ENCODE results near the gene EEF1AKMT1. TPM values are rescaled to one million over a fixed set of nuclear protein-coding genes. Genes with fewer than 3 reads are reported as not detected.
A peak's percentile ranks its signal among the peaks of the same experiment; 100 is the strongest.

EEF1AKMT1 gene
- total RNA-seq, 4 donors from 2014 or later: 7.5 to 15.2 (median 10.3) TPM

DNA sequence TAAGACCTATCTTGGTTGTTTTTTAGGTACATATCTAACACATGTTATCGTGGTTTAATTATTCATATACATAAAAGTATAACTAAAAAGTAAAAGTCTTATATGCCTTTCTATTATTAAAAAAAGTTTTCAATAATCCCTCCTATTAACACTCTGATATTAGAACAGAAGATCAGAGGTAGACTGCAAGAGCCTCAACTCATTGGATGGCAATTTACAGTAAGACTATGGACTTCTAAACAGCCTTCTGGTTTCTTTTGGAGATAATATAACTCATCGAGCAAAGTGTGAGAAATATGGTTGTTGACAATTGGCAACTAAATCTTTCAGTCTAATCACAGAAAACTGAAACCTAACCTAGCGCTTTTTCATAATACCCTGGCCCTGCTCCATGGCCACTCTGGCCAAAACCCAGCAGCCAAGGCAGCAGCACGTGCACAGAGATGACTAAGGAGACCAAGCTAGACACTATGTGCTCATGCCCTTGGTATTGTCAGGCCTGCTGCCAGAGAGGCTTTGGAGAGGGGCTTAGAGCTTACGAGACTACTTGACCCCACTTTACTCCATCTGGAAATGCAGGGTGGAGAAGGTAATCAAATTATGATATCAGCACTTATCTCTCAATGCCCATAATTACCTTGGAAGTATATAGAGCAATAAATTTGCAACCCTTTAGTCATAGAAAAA, 40.6 kb upstream of the EEF1AKMT1 start:
- Histone ChIP-seq H3K4me1 (peaks cover 17 to 21% of the 10 kb centered on the region in 2 donors), H3K4me3 (replicated peaks in 1 of 3) (no peak overlapping the region)

DNA sequence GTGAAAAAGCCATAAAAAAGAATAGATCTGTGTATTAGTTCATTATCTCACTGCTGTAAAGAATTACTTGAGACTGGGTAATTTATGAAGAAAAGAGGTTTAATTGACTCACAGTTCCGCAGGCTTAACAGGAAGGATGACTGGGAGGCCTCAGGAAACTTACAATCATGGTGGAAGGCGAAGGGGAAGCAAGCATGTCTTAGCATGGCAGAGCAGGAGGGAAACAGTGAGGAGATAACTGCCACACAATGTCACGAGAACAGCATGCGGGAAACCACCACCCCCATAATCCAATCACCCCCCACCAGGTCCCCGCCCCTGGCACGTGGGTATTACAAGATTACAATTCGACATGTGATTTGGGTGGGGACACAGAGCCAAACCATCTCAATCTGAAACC, 39.1 kb upstream of the EEF1AKMT1 start:
- WGBS, 2 donors: 92% methylated on average over 7 of the region's 7 CpGs
- TF ChIP-seq, protein P1, sequence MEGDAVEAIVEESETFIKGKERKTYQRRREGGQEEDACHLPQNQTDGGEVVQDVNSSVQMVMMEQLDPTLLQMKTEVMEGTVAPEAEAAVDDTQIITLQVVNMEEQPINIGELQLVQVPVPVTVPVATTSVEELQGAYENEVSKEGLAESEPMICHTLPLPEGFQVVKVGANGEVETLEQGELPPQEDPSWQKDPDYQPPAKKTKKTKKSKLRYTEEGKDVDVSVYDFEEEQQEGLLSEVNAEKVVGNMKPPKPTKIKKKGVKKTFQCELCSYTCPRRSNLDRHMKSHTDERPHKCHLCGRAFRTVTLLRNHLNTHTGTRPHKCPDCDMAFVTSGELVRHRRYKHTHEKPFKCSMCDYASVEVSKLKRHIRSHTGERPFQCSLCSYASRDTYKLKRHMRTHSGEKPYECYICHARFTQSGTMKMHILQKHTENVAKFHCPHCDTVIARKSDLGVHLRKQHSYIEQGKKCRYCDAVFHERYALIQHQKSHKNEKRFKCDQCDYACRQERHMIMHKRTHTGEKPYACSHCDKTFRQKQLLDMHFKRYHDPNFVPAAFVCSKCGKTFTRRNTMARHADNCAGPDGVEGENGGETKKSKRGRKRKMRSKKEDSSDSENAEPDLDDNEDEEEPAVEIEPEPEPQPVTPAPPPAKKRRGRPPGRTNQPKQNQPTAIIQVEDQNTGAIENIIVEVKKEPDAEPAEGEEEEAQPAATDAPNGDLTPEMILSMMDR (IDR thresholded peaks at IDR 0.05): no peak
- TF ChIP-seq POLR2A (IDR thresholded peaks at IDR 0.05): no peak
- Histone ChIP-seq H3K27ac (peak overlapping the region in 1 of 3 donors; percentile 59), H3K4me1 (peaks cover 17 to 21% of the 10 kb centered on the region in 2 donors), H3K27me3 (no peaks in the 10 kb centered on the region), H3K36me3 (peaks cover 6 to 9% of the 10 kb centered on the region in 2 donors), H3K4me3 (replicated peaks in 1 of 3) (no peak overlapping the region), H3K9me3 (no peaks in the 10 kb centered on the region)
- DNase-seq: no peak
- intact Hi-C loops (cut with DNase I): no loop called here

More for the DNA sequence above, 40.6 kb upstream of the EEF1AKMT1 start:
- Histone ChIP-seq H3K27me3 (no peaks in the 10 kb centered on the region), H3K9me3 (no peaks in the 10 kb centered on the region), H3K36me3 (no peaks in the 10 kb centered on the region), H3K27ac (peak overlapping the region; percentile 59 to 81 (median 67))
- TF ChIP-seq POLR2A (IDR thresholded peaks at IDR 0.05): no peak
- TF ChIP-seq, protein P1 (IDR thresholded peaks at IDR 0.05): no peak
- DNase-seq: peak; percentile 92 to 94
- intact Hi-C loops (cut with DNase I): no loop called here
- 31 to 32% methylated on average over 5 of the region's 5 CpGs for WGBS, 2 donors

DNA sequence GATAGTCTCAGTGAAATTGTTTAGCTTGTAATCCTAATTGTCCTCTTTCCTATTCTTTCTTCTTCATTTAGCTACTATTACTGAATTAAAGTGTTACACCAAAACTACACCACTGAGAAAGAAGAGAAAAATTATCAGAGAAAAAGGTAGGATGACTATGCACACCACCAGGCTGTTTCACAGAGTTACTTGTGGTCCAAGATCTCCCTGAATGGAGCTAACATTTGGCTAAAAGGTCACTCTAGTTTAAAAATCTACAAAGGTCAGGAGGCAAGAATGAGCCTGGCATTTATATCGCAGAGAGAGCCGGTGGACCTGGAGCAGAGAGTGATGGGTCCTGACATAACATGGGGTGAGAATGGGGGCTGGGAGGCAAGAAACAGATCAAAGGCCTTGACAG, 37.0 kb upstream of the EEF1AKMT1 start:
- intact Hi-C loops (cut with DNase I): no loop called here
- no peak for TF ChIP-seq POLR2A (IDR thresholded peaks at IDR 0.05)
- TF ChIP-seq, protein P1 (IDR thresholded peaks at IDR 0.05): no peak
- Histone ChIP-seq H3K27ac (no peak overlapping the region), H3K36me3 (peaks cover 11 to 15% of the 10 kb centered on the region in 2 donors), H3K4me1 (peaks cover 17 to 21% of the 10 kb centered on the region in 2 donors), H3K27me3 (no peaks in the 10 kb centered on the region), H3K4me3 (replicated peaks in 1 of 3) (no peak overlapping the region), H3K9me3 (no peaks in the 10 kb centered on the region)
- no peak for DNase-seq
- 93 to 95% methylated on average over 2 of the region's 2 CpGs for WGBS, 2 donors

DNA sequence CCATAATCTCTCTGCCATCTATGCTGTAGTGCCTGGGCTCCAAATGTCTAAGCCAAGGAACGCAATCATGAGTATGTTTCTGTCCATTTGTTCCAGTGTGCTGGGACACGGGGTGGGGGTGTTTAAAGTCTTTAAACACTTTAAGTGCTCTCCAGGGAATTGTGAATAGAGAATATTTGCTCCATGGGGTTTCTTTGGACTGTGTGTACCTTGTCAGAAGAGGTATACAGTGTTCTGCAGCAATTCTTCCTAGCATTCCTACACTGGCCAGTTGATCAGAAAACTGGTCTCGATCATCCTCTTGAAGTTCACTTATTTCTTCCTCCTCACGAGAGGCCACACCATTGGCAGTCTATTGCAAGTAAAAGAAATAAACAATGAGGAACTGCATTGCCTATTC, 35.1 kb upstream of the EEF1AKMT1 start:
- H3K36me3 ChIP-seq: peaks cover 11 to 15% of the 10 kb centered on the region in 2 donors
- H3K9me3 ChIP-seq: no peaks in the 10 kb centered on the region
- 87 to 89% methylated on average over 4 of the region's 4 CpGs for WGBS, 2 donors
- TF ChIP-seq, protein P1 (IDR thresholded peaks at IDR 0.05): no peak
- no peak for TF ChIP-seq POLR2A (IDR thresholded peaks at IDR 0.05)
- intact Hi-C loops (cut with DNase I): no loop called here
- no peak for DNase-seq
- H3K27ac ChIP-seq: no peak overlapping the region
- H3K4me1 ChIP-seq: peaks cover 5 to 10% of the 10 kb centered on the region in 2 donors
- H3K27me3 ChIP-seq: no peaks in the 10 kb centered on the region
- H3K4me3 ChIP-seq (replicated peaks in 1 of 3): no peak overlapping the region

DNA sequence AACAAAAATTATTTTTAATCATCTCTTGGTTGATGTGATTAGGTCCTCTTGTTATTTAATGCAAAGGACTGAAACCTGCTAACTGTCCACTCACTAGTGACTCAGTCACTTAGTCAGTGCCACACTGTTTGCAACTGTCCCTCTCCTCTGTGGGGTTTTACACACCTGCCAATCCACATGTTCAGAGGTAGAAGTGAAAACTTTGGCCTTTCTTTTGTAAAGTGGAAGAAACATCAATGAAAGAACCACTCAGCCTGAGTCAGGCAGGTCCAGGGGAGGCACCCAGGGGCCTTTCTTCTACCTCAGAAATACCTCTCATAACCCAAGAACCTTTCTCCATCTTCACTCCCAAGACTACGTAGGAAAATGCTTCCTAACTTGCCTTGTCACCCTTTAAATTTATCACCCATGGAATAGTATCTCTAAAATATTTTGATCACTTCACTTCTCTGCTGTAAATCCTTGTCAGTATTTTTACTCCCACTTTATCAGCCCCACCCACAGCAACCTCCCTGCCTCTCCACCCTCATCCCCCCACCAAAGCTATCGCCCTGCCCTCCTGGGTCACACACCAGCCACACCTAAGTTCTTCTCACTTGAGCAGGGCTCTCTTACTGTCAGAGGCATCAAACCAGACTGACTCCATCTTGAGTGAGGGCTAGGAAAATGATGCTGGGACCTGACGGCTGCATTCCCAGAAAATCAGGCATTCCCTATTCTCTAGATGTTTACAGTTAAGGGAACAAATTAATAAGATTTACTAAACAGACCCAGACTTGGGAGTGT, 29.6 kb upstream of the EEF1AKMT1 start:
- H3K36me3 ChIP-seq: peaks cover 9 to 10% of the 10 kb centered on the region in 2 donors
- no peak overlapping the region for H3K27ac ChIP-seq
- no peaks in the 10 kb centered on the region for H3K4me1 ChIP-seq
- no peaks in the 10 kb centered on the region for H3K9me3 ChIP-seq
- intact Hi-C loops (cut with DNase I): no loop called here
- no peaks in the 10 kb centered on the region for H3K27me3 ChIP-seq
- WGBS, 2 donors: 95 to 96% methylated on average over 3 of the region's 3 CpGs
- H3K4me3 ChIP-seq (replicated peaks in 1 of 3): no peak overlapping the region
- DNase-seq: no peak
- no peak for TF ChIP-seq POLR2A (IDR thresholded peaks at IDR 0.05)
- TF ChIP-seq, protein P1 (IDR thresholded peaks at IDR 0.05): no peak
